IPS DF 19.7 (cell line): Measurements from ENCODE around the gene SFXN4.
"Not testable (repeated sequence)": the region's sequence is repeated elsewhere in the genome, so short reads cannot be mapped to it uniquely, and the experiment has no call there.

Experiments used
- DNase-seq: peaks from one replicate; pipeline ENCODE4 v3.0.0-alpha.2; 2013; ENCODE audit warnings: low read depth, low spot score

The SFXN4 gene

GRCh38 chr10:119107771-119108170 is 57.7 kb downstream of the SFXN4 start:
- not testable (repeated sequence) for DNase-seq

- DNase-seq = not testable (repeated sequence)
Observed at GRCh38 chr10:119107106-119107505, 58.4 kb downstream of the SFXN4 start.

- DNase-seq = not testable (repeated sequence)
Observed at GRCh38 chr10:119105899-119106298, 59.6 kb downstream of the SFXN4 start.

GRCh38 chr10:119105155-119105554 is 60.4 kb downstream of the SFXN4 start:
- DNase-seq = no peak

GRCh38 chr10:119104654-119105015 is 60.9 kb downstream of the SFXN4 start:
- DNase-seq = no peak

GRCh38 chr10:119103903-119104653 is 61.4 kb downstream of the SFXN4 start, which contains the start of gene DENND10:
DENND10 (plus strand) TSS chr10:119104113; CDS start chr10:119104143, 30 bp downstream.
- no peak for DNase-seq

GRCh38 chr10:119103241-119103902 is 62.1 kb downstream of the SFXN4 start:
- no peak for DNase-seq

GRCh38 chr10:119101366-119102098 is 64.0 kb downstream of the SFXN4 start:
- DNase-seq = no peak

- DNase-seq = no peak
Observed at GRCh38 chr10:119100434-119101238, 64.9 kb downstream of the SFXN4 start.

- no peak for DNase-seq
Observed at GRCh38 chr10:119098576-119098975, 66.9 kb downstream of the SFXN4 start.

GRCh38 chr10:119096641-119097415 is 68.7 kb downstream of the SFXN4 start:
- not testable (repeated sequence) for DNase-seq

- no peak for DNase-seq
Observed at GRCh38 chr10:119095640-119096039, 69.9 kb downstream of the SFXN4 start.

- DNase-seq = no peak
Observed at GRCh38 chr10:119090968-119091367, 74.5 kb downstream of the SFXN4 start.
